Measurements from ENCODE around the gene C17orf75.
"Not testable (repeated sequence)": the region's sequence is repeated elsewhere in the genome, so short reads cannot be mapped to it uniquely, and the experiment has no call there.

C17orf75 gene

GRCh38 chr17:32342603-32343325 is 791 bp upstream of the C17orf75 start:
- no peak for DNase-seq (ENCODE audit: low read depth)

- DNase-seq (ENCODE audit: low read depth) = no peak
Observed at GRCh38 chr17:32341141-32341856, 674 bp downstream of the C17orf75 start.

- no peak for DNase-seq (ENCODE audit: low read depth)
Observed at GRCh38 chr17:32335687-32336086, 6.3 kb downstream of the C17orf75 start.

GRCh38 chr17:32335046-32335445 is 6.9 kb downstream of the C17orf75 start:
- no peak for DNase-seq (ENCODE audit: low read depth)

GRCh38 chr17:32333187-32333586 is 8.8 kb downstream of the C17orf75 start:
- DNase-seq (ENCODE audit: low read depth) = no peak

- no peak for DNase-seq (ENCODE audit: low read depth)
Observed at GRCh38 chr17:32331243-32332040, 10.5 kb downstream of the C17orf75 start.

GRCh38 chr17:32330147-32330546 is 11.8 kb downstream of the C17orf75 start:
- DNase-seq (ENCODE audit: low read depth) = no peak

GRCh38 chr17:32327911-32328310 is 14.1 kb downstream of the C17orf75 start:
- DNase-seq (ENCODE audit: low read depth) = no peak

- DNase-seq (ENCODE audit: low read depth) = no peak
Observed at GRCh38 chr17:32323811-32324491, 18.0 kb downstream of the C17orf75 start.

GRCh38 chr17:32323046-32323445 is 18.9 kb downstream of the C17orf75 start:
- DNase-seq (ENCODE audit: low read depth) = no peak

GRCh38 chr17:32320847-32321246 is 21.1 kb downstream of the C17orf75 start:
- no peak for DNase-seq (ENCODE audit: low read depth)

- not testable (repeated sequence) for DNase-seq (ENCODE audit: low read depth)
Observed at GRCh38 chr17:32320080-32320479, 21.9 kb downstream of the C17orf75 start.

- DNase-seq (ENCODE audit: low read depth) = peak; percentile 74
Observed at GRCh38 chr17:32319548-32319905, 22.4 kb downstream of the C17orf75 start.

- DNase-seq (ENCODE audit: low read depth) = no peak
Observed at GRCh38 chr17:32318071-32318470, 23.9 kb downstream of the C17orf75 start.

- DNase-seq (ENCODE audit: low read depth) = no peak
Observed at GRCh38 chr17:32317353-32317752, 24.6 kb downstream of the C17orf75 start.

GRCh38 chr17:32316653-32317052 is 25.3 kb downstream of the C17orf75 start:
- DNase-seq (ENCODE audit: low read depth) = not testable (repeated sequence)

GRCh38 chr17:32315171-32315570 is 26.8 kb downstream of the C17orf75 start:
- DNase-seq (ENCODE audit: low read depth) = no peak

- no peak for DNase-seq (ENCODE audit: low read depth)
Observed at GRCh38 chr17:32314636-32315035, 27.3 kb downstream of the C17orf75 start.

- no peak for DNase-seq (ENCODE audit: low read depth)
Observed at GRCh38 chr17:32311028-32311536, 30.9 kb downstream of the C17orf75 start.

GRCh38 chr17:32307658-32308057 is 34.3 kb downstream of the C17orf75 start:
- DNase-seq (ENCODE audit: low read depth) = no peak

- no peak for DNase-seq (ENCODE audit: low read depth)
Observed at GRCh38 chr17:32305049-32305448, 36.9 kb downstream of the C17orf75 start.

- no peak for DNase-seq (ENCODE audit: low read depth)
Observed at GRCh38 chr17:32303781-32304288, 38.1 kb downstream of the C17orf75 start.
